Keratinocyte (primary cell): ENCODE data around the gene CEMP1. TPM values are rescaled to one million over a fixed set of nuclear protein-coding genes. Genes with fewer than 3 reads are reported as not detected.

ENCODE experiments used
- DNase-seq: peaks from one replicate; pipeline ENCODE4 v3.0.0-alpha.2; 2011; ENCODE audit warnings: low read depth, missing footprints, low spot score
- FAIRE-seq: peaks from 2 replicates; lab custom pipeline; 2011; peaks lifted over from hg19 to GRCh38; lab: Jason Lieb, UNC
- H2AFZ ChIP-seq: 2 replicates; pipeline ENCODE4 v1.6.0; 2012; ENCODE audit warnings: low read length, control low read depth, inconsistent platforms; ENCODE audit not compliant: control insufficient read depth
- H3K27ac ChIP-seq: 2 replicates; pipeline ENCODE4 v1.5.1; 2011; ENCODE audit warnings: low read length; ENCODE audit not compliant: control insufficient read depth, insufficient read depth
- H3K27me3 ChIP-seq: 3 replicates; pipeline ENCODE4 v1.6.0; 2011; ENCODE audit warnings: low read length; ENCODE audit not compliant: control insufficient read depth, insufficient read depth; ENCODE audit errors: extremely low read depth
- H3K36me3 ChIP-seq, 2 experiments: 2 replicates in 1 of 2; 3 replicates in 1 of 2; pipeline ENCODE4 v1.5.1; 2011; ENCODE audit warnings: low read length in 2 of 2, mild to moderate bottlenecking in 1 of 2; ENCODE audit not compliant: control insufficient read depth in 2 of 2, insufficient read depth in 2 of 2; ENCODE audit errors: extremely low read depth in 1 of 2
- H3K4me1 ChIP-seq: 3 replicates; pipeline ENCODE4 v1.5.1; 2011; ENCODE audit warnings: low read length; ENCODE audit not compliant: control insufficient read depth, insufficient read depth; ENCODE audit errors: extremely low read depth
- H3K4me2 ChIP-seq: 3 replicates; pipeline ENCODE4 v1.6.0; 2011; ENCODE audit warnings: low read depth, low read length; ENCODE audit not compliant: control insufficient read depth, insufficient read depth; ENCODE audit errors: extremely low read depth
- H3K4me3 ChIP-seq, 3 experiments: fragments of 200-600 bp in 1 of 3; sonication (generic) in 1 of 3; 2 replicates in 2 of 3; 3 replicates in 1 of 3; pipeline ENCODE4 v1.5.1; 2011 to 2016; ENCODE audit warnings: low read length in 3 of 3, mild to moderate bottlenecking in 3 of 3, control low read depth in 2 of 3, inconsistent platforms in 1 of 3, low read depth in 1 of 3, mixed read lengths in 1 of 3, mixed run types in 1 of 3, moderate library complexity in 1 of 3; ENCODE audit not compliant: control insufficient read depth in 2 of 3, insufficient read depth in 2 of 3; ENCODE audit errors: extremely low read depth in 1 of 3
- H3K79me2 ChIP-seq: 2 replicates; pipeline ENCODE4 v1.6.0; 2012; ENCODE audit warnings: low read length; ENCODE audit not compliant: control insufficient read depth, insufficient read depth
- H3K9ac ChIP-seq: 3 replicates; pipeline ENCODE4 v1.6.0; 2011; ENCODE audit warnings: low read length; ENCODE audit not compliant: control insufficient read depth, insufficient read depth; ENCODE audit errors: extremely low read depth
- H3K9me1 ChIP-seq: 3 replicates; pipeline ENCODE4 v1.6.0; 2011; ENCODE audit warnings: low read length; ENCODE audit not compliant: control insufficient read depth, insufficient read depth; ENCODE audit errors: extremely low read depth
- H3K9me3 ChIP-seq: 2 replicates; pipeline ENCODE4 v1.5.1; 2012; ENCODE audit warnings: low read depth, low read length; ENCODE audit not compliant: control insufficient read depth
- H4K20me1 ChIP-seq: 3 replicates; pipeline ENCODE4 v1.6.0; 2011; ENCODE audit warnings: low read length; ENCODE audit not compliant: control insufficient read depth, insufficient read depth; ENCODE audit errors: extremely low read depth
- EZH2 ChIP-seq: IDR thresholded peaks from one replicate; pipeline ENCODE4 v1.6.1; 2012; ENCODE audit warnings: inconsistent platforms, mild to moderate bottlenecking, low read length, moderate library complexity
- dilution Hi-C: fragments of 300-500 bp; cut with MboI; formaldehyde crosslinking; loops from one replicate; pipeline ENCODE4 v1.7.0; 2020; ENCODE audit warnings: low sequenced_read_pairs; ENCODE audit not compliant: extremely low pct_ligation_motif_present
- polyA plus RNA-seq, 5 experiments: library from polyadenylated mRNA; depleted of rRNA in 3 of 5; stranded (reverse) in 3 of 5; stranded (forward) in 1 of 5; unstranded in 1 of 5; fragments of >200 nt; gene quantifications; 1 replicate in 1 of 5; 2 replicates in 3 of 5; 3 replicates in 1 of 5; pipeline versions ENCODE4 v1.2.1 to v1.2.3, GENCODE V29; 2011 to 2012; ENCODE audit warnings: missing spikeins in 2 of 5, low read depth in 1 of 5, low replicate concordance in 1 of 5
- TF ChIP-seq, protein P1 (sequence below), 3 experiments: IDR thresholded peaks in 1 of 3; conservative IDR thresholded peaks in 1 of 3; optimal IDR thresholded peaks in 1 of 3; 2 replicates in 2 of 3; 3 replicates in 1 of 3; pipeline versions ENCODE3 to v1.5.1; 2011; ENCODE audit warnings: low read length in 3 of 3, mild to moderate bottlenecking in 3 of 3, moderate library complexity in 2 of 3, control low read depth in 1 of 3, inconsistent platforms in 1 of 3; ENCODE audit not compliant: insufficient read depth in 2 of 3; ENCODE audit errors: extremely low read depth in 1 of 3

Gene CEMP1
- polyA plus RNA-seq, 1 donor (not counting 4 experiments of a cell fraction or from before 2014, with no cell fraction given) = not detected

DNA sequence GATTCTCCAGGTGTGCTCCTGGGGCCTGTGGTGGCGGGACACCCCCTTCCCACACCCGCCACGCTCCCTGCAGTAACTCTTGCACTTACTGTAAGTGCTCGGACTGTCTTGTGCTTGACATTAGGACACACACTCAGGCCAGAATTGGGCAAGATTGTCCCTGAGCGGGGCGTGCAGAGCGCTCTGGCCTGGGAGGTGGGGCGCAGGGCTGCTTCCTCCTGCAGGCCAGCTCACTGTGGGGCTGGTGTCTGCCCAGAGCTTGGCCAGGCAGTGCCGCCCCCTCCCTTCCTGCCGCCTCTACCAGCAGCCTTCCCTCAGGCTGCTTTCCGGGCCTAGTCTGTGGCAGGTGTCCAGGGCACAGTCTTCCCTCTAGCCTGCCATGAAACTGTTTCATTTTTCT is 23.5 kb downstream of the CEMP1 start:
- no peak for DNase-seq
- H3K9me3 ChIP-seq = no peaks in the 10 kb centered on the region
- dilution Hi-C loops = no loop called here
- H2AFZ ChIP-seq = no peak overlapping the region
- no peak for FAIRE-seq
- H3K4me3 ChIP-seq = no peak overlapping the region
- H3K4me1 ChIP-seq = no peaks in the 10 kb centered on the region
- no peaks in the 10 kb centered on the region for H3K79me2 ChIP-seq
- H4K20me1 ChIP-seq = no peaks in the 10 kb centered on the region
- TF ChIP-seq, protein P1, sequence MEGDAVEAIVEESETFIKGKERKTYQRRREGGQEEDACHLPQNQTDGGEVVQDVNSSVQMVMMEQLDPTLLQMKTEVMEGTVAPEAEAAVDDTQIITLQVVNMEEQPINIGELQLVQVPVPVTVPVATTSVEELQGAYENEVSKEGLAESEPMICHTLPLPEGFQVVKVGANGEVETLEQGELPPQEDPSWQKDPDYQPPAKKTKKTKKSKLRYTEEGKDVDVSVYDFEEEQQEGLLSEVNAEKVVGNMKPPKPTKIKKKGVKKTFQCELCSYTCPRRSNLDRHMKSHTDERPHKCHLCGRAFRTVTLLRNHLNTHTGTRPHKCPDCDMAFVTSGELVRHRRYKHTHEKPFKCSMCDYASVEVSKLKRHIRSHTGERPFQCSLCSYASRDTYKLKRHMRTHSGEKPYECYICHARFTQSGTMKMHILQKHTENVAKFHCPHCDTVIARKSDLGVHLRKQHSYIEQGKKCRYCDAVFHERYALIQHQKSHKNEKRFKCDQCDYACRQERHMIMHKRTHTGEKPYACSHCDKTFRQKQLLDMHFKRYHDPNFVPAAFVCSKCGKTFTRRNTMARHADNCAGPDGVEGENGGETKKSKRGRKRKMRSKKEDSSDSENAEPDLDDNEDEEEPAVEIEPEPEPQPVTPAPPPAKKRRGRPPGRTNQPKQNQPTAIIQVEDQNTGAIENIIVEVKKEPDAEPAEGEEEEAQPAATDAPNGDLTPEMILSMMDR (optimal IDR thresholded peaks at IDR 0.05 in 1 of 3, IDR thresholded peaks at IDR 0.05 in 1 of 3, conservative IDR thresholded peaks at IDR 0.05 in 1 of 3; ENCODE audit: extremely low read depth in 1 of 3, insufficient read depth in 2 of 3, low read length in 3 of 3) = no peak
- TF ChIP-seq EZH2 = no peak
- H3K9me1 ChIP-seq = no peaks in the 10 kb centered on the region
- H3K36me3 ChIP-seq = no peaks in the 10 kb centered on the region
- no peak overlapping the region for H3K4me2 ChIP-seq
- no peak overlapping the region for H3K9ac ChIP-seq
- H3K27ac ChIP-seq = no peak overlapping the region
- H3K27me3 ChIP-seq = no peaks in the 10 kb centered on the region

DNA sequence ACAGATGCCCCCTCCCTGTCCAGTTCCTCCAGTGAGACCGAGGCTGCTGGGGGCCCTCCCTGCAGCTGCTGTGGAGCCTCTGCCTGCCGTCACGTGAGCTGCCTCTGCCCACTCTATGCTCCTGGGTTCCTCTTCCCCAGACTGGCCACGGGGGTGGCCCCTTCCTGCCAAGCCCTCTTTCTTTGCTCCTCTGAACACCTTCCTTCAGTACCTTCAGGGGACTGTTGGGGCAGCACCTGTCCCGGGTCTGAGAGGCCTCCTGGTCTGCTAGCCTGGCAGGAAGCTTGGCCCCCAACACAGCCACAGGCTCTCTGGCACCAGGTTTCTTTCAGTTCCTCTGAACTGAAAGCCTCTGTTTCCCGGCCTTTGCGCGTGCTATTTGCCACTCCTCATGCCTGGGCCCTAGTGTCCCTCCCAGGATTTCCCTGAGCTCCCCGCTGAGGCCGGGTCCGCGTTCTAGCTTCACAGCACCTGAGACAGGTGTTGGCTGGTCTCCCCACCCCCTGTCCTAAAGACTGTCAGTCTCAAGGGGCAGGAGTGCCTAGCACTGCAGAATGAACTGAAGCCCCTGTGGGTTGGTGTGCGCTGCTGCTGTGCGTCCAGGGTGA is 24.1 kb downstream of the CEMP1 start:
- H3K79me2 ChIP-seq = no peaks in the 10 kb centered on the region
- DNase-seq (no peak), FAIRE-seq (no peak)
- H3K36me3 ChIP-seq = no peaks in the 10 kb centered on the region
- no peak overlapping the region for H3K4me2 ChIP-seq
- H3K9me3 ChIP-seq = no peaks in the 10 kb centered on the region
- dilution Hi-C loops = no loop called here
- H2AFZ ChIP-seq = no peak overlapping the region
- H3K9ac ChIP-seq = no peak overlapping the region
- no peaks in the 10 kb centered on the region for H3K4me1 ChIP-seq
- no peaks in the 10 kb centered on the region for H4K20me1 ChIP-seq
- no peak overlapping the region for H3K27ac ChIP-seq
- no peaks in the 10 kb centered on the region for H3K27me3 ChIP-seq
- H3K9me1 ChIP-seq = no peaks in the 10 kb centered on the region
- TF ChIP-seq, protein P1 (optimal IDR thresholded peaks at IDR 0.05 in 1 of 3, IDR thresholded peaks at IDR 0.05 in 1 of 3, conservative IDR thresholded peaks at IDR 0.05 in 1 of 3; ENCODE audit: extremely low read depth in 1 of 3, insufficient read depth in 2 of 3, low read length in 3 of 3) = no peak
- no peak for TF ChIP-seq EZH2
- no peak overlapping the region for H3K4me3 ChIP-seq
